GM19240 (cell line): ENCODE measurements around the gene SYT6.

ENCODE experiments used
- DNase-seq: peaks from one replicate; pipeline ENCODE4 v3.0.0; 2011; ENCODE audit warnings: low spot score; ENCODE audit not compliant: insufficient read length

Gene SYT6

DNA sequence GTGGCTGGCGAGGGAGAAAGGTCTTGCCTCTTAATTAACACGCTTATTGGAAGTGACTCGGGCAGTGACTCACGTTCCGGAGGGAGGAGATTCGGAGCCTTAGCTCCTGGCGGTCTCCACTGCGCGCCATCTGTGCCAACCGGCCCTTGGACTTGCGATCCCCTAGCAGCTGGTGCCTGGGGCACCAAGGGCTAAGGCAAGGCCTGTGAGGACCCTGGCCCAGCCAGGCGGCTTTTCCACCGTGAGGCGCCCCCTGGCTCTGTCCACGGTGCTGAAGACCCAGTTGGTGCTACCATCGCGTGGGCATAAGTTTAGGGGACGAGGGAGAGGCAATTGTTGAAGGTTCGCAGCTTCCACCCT, 1.3 kb upstream of the SYT6 start:
- DNase-seq = no peak

GRCh38 chr1:114154146-114154962, 685 bp upstream of the SYT6 start:
- no peak for DNase-seq

GRCh38 chr1:114152508-114153260, 985 bp downstream of the SYT6 start:
- no peak for DNase-seq

DNA sequence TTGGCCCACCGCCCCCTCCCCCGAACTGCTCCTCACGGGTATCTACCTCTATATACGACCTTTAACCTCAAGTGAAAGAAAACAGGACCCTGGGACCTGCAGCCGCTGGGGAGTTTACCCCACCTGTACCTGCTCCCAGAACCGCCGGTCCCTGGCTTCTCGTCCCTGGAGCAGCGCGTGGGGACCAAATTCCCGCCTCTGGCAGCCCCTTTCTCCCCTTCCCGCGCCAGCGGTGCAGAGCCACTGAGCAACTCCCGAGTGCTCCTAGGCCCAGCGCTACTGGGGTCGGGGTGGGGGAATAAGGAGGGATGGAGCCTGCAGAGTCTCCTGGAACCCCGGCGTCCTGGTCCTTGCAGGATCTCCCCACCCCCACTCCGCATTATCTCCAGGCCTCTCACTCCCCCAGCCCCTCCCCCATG, 1.6 kb downstream of the SYT6 start:
- no peak for DNase-seq

GRCh38 chr1:114150016-114150415, 3.7 kb downstream of the SYT6 start:
- DNase-seq = no peak

DNA sequence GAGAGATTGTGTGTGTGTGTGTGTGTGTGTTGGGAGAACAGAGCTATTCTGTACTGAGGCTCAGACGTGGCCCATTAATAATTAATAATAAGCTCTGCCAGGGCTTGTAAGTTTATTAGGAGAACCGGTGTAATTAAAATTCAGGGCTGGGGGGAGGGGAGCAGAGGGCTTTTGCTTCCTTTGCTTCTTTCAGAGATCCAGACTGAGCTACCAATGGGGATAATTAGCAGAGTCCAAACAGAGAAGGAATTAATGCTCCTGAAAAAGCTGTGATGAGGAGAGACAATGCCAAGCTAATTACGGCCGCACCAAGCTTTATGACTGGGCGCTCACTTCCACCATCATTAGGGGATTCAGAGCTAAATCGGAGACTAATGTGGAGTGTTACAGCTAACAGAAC, 4.5 kb downstream of the SYT6 start:
- DNase-seq = no peak

DNA sequence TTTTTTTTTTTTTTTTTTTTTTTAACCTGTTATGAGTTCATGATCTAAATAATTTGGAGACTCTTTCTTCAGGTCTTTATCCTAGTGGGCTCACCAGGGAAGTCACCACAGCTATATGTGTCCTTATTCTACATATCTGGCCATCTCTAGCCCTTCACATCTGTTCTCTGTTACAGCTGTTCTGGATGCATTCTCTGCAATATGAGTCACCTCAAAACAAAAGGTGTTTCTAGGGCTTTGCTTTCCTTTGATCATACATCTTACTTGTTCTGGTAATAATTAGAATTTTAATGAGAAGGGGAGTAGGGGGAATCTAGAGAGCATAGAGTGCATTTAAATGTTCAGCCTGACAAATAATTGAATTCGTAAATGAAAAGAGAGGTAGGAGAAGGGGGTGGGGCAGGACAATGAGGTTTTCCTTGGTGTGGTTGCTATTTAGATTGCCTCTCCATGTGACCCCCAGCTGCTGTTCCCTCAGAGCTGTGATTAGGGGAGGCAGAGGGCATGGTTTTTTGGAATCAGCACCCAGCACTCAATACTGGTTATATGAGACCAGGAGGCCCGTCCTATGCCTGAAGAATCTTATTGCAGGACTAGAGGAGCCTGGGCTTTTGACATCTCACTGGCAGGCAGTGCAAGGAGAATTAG, 8.0 kb downstream of the SYT6 start:
- no peak for DNase-seq

DNA sequence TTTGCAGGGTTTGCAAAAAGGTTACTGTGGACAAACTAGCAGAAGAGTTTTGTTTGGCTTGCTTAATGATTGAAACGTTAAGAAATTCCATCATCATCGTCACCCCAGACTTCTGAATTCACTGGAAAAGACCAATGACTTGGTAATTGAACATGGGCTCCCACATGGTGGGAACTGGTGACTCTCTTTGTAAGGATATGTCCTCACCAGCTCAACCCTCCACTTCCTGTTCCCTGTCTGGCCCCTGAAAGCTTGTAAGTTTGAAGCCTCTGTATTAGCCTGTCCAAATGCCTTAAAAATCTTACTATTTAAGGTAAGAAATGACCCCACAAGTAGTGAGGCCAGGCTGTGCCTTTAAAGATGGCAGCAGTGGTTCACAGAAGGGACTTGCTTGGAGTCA, 9.7 kb downstream of the SYT6 start:
- no peak for DNase-seq

- no peak for DNase-seq
Observed at GRCh38 chr1:114139540-114139939, 14.1 kb downstream of the SYT6 start.

DNA sequence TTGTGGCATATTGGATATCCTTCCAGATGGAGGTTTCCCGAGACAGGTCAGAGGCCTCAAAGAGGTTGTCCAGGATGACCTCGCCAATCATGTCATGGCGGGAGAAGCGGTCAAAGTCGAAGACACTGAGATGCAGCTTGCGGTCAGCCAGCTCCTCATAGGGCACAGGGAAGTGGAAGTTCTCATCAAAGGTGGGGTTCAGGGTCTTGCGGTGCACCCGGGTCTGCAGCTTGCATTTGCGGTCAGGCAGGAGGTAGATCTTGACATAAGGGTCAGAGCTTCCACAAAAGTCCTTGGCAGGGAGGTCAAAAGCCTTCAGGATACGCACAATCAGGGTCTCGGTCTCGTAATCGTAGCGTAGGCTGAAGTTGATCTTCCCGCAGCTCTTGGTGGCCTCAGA, 16.2 kb downstream of the SYT6 start:
- no peak for DNase-seq

- no peak for DNase-seq
Observed at GRCh38 chr1:114135786-114136185, 17.9 kb downstream of the SYT6 start.

DNA sequence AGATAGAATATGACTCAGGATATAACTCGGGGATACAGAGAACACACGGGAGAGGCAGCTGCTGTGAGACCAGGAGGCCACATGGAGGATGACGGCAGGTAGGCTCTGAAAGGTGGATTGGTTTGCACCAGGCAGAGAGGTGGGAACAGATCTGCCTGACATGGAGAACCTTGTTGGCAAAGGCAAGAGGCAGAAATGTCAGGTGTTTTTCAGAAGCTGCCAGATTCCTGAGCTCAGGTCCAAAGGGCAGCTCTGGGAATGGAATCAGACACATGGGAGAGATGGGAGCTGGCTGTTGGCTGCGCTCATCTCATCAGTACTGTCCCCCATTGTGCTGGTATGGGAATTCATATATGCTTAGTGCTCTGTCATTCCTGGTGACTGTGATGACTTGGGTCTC, 19.2 kb downstream of the SYT6 start:
- no peak for DNase-seq

DNA sequence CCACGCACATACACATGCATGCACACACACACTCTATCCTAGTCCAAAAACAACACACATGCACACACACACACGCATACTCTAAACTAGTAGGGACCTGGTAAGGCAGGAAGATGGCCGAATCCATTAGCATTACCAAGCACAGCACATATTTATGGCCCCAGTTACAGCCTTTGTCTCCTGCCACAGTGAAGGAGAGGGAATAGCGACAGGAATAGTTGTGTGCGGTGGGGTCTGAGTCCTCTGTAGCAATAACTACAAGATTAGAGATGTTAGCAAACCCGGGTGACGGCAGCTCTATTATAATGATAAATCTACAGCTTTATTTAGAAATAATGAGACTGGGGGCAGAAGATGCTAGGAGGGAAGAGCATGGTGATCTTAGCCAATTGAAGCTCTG, 20.5 kb downstream of the SYT6 start:
- no peak for DNase-seq

DNA sequence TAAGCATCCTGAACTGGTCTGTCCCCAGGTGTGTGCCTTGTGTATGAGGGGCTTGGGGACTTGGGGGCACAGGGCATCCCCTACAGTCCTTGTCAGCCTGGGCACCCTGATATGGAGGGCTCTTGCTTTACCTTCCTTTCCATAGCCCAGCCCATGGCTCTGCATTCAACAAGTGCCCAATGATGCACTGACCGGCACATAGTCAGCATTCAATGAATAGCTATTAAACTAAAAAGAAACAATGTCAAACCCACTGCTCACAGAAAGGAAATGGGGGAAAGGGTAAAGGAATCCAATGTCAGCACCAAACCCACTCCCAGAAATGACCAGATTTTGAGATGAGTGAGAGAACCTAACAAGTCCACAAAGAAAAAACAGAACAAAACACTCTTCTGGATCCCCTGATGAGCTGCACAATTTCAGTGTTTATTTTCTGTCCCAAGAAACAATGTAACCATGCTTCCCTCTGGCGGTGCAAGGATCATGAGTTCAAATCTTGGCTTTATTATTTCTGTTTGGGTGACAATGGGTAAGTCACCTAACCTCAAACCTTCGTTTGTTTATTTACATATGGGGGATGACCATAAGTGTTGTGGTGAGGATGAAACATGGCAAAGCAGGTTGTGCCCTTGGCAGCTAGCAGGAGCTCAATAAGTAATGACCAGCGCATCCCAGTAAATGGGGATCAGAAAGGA, 22.0 kb downstream of the SYT6 start:
- DNase-seq = no peak

GRCh38 chr1:114130846-114131525, 22.7 kb downstream of the SYT6 start:
- no peak for DNase-seq

- DNase-seq = no peak
Observed at GRCh38 chr1:114130213-114130612, 23.5 kb downstream of the SYT6 start.

DNA sequence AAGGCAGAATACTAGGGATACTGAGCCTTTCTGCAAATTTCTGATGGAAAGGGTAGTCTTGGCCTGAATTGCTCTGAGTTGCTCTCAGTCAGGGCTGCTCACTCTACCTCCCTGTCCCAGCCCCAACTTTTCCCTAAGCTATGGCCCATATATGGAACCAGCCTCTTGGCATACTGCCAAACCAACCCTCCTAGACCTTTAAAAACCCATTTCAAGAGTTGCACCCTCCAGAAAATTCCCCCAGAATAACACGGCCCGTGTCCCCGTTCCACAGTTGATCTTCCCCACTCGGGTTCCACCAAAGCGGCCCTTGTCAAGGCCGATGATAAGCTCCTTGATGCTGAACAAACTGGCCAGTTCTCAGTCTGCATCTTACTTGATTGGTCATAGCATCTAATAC, 25.4 kb downstream of the SYT6 start:
- DNase-seq = no peak

GRCh38 chr1:114126261-114127095, 27.2 kb downstream of the SYT6 start:
- DNase-seq = peak; percentile 21

- DNase-seq = no peak
Observed at GRCh38 chr1:114124644-114125043, 29.0 kb downstream of the SYT6 start.

DNA sequence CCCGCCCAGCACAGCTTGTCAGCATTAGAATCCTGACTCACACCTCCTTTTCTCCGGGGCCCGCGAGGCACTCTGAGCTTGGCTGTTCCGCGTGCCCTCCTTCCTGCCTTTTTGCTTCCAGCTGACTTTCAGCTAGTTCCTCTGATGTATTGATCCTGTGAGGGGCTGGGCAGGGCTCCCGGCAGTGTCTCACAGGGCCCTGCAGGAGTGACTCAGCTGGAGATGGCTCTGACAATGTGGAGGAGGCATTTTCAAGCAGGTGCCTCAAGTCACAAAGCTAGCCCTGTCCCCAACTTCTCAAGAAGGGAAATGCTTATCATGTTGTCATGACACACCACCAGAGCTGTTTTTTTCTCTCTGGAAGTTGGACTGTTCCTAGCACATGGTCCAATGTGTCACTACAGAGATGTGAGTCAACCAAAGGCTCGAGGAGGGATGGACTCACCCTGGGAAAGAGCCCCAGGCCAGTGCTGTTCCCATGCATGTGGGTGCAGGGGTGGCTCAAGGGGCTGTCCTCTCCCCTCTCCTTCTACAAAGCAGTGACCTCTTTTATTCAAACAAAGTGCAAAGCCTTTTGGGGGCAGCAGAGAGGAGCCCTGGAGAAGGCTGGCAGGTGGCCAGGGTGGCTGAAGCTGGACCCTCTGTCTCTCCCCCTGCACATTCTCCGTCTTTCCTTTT, 30.6 kb downstream of the SYT6 start:
- no peak for DNase-seq
